HepG2 (cell line): Measurements from ENCODE around the gene GSTM4. TPM values are rescaled to one million over a fixed set of nuclear protein-coding genes. Genes with fewer than 3 reads are reported as not detected.

Experiments used
- ATAC-seq: fragments of 200-7000 bp; cut with Tn5 transposase; 3 replicates; pipeline ENCODE4 v1.9.1; 2020; ENCODE audit warnings: mild to moderate bottlenecking, moderate library complexity
- BruUV-seq: library from RNA; stranded (reverse); fragments of 400-500 nt; replicated peaks from 2 replicates; lab custom pipeline; 2021; lab: Mats Ljungman, UMichigan
- CTCF ChIA-PET: fragments of 300-600 bp; formaldehyde crosslinking; extraction: SDS; loops from one replicate; lab custom pipeline; 2021; ENCODE audit warnings: low total read pairs, inconsistent platforms, low intra/inter-chr PET ratio; lab: Yijun Ruan, JAX
- POLR2A ChIA-PET: fragments of 350-600 bp; sonication (Branson Sonifier 250); formaldehyde crosslinking; loops from one replicate; lab custom pipeline; 2020; ENCODE audit warnings: antibody characterized with exemption, inconsistent platforms; lab: Yijun Ruan, JAX
- DNase-seq: peaks from one replicate; pipeline ENCODE4 v3.0.0-alpha.2; 2015; ENCODE audit warnings: low spot score
- FAIRE-seq: peaks from 3 replicates; lab custom pipeline; 2011; peaks lifted over from hg19 to GRCh38; lab: Jason Lieb, UNC
- H2AFZ ChIP-seq: one replicate; pipeline ENCODE4 v1.6.1; 2011; ENCODE audit warnings: low read length, inconsistent platforms
- H3K27ac ChIP-seq: fragments of 300-600 bp; 3 replicates; pipeline ENCODE4 v1.8.0; 2011; ENCODE audit warnings: mixed run types, mild to moderate bottlenecking, mixed read lengths, low read length, inconsistent platforms; ENCODE audit not compliant: insufficient read depth; ENCODE audit errors: extremely low read length
- H3K27me3 ChIP-seq, 2 experiments: fragments of 200-600 bp in 1 of 2; 2 replicates in 1 of 2; 3 replicates in 1 of 2; pipeline versions ENCODE4 v1.6.0 to v1.8.0; 2011; ENCODE audit warnings: low read length in 2 of 2, mild to moderate bottlenecking in 2 of 2, moderate library complexity in 2 of 2, inconsistent platforms in 1 of 2; ENCODE audit not compliant: insufficient read depth in 2 of 2, control insufficient read depth in 1 of 2
- H3K36me3 ChIP-seq, 2 experiments: fragments of 200-600 bp in 1 of 2; replicated peaks in 1 of 2; 2 replicates in 1 of 2; 3 replicates in 1 of 2; pipeline versions ENCODE4 v1.5.1 to v1.8.0; 2011; ENCODE audit warnings: low read length in 2 of 2, inconsistent platforms in 1 of 2; ENCODE audit not compliant: insufficient read depth in 2 of 2, control insufficient read depth in 1 of 2
- H3K4me1 ChIP-seq: 2 replicates; pipeline ENCODE4 v1.5.1; 2012; ENCODE audit warnings: low read length, inconsistent platforms; ENCODE audit not compliant: insufficient read depth
- H3K4me2 ChIP-seq: 2 replicates; pipeline ENCODE4 v1.6.0; 2011; ENCODE audit warnings: low read depth, low read length, inconsistent platforms
- H3K4me3 ChIP-seq, 3 experiments: fragments of 200-600 bp in 1 of 3; sonication (generic), shearing (Covaris generic) in 1 of 3; replicated peaks in 1 of 3; 2 replicates each; pipeline ENCODE4 v1.5.1; 2011 to 2016; ENCODE audit warnings: low read length in 3 of 3, inconsistent platforms in 2 of 3, low read depth in 2 of 3, mild to moderate bottlenecking in 2 of 3, control low read depth in 1 of 3, mixed read lengths in 1 of 3; ENCODE audit not compliant: insufficient read depth in 1 of 3
- H3K79me2 ChIP-seq: one replicate; pipeline ENCODE4 v1.6.1; 2011; ENCODE audit warnings: low read length, inconsistent platforms; ENCODE audit not compliant: insufficient read depth
- H3K9ac ChIP-seq: 2 replicates; pipeline ENCODE4 v1.6.0; 2011; ENCODE audit warnings: mild to moderate bottlenecking, low read depth, low read length, inconsistent platforms; ENCODE audit not compliant: insufficient read depth
- H3K9me3 ChIP-seq: 2 replicates; pipeline ENCODE4 v1.5.1; 2012; ENCODE audit warnings: mild to moderate bottlenecking, low read length
- H4K20me1 ChIP-seq: 2 replicates; pipeline ENCODE4 v1.6.0; 2011; ENCODE audit warnings: inconsistent platforms, mild to moderate bottlenecking, low read length, moderate library complexity; ENCODE audit not compliant: insufficient read depth
- ARNT ChIP-seq: fragments of 450-650 bp; IDR thresholded peaks from 2 replicates; pipeline ENCODE4 v1.6.1; 2017
- HCFC1 ChIP-seq: fragments of 150-350 bp; IDR thresholded peaks from 2 replicates; pipeline ENCODE4 v1.6.1; 2014; ENCODE audit warnings: low read depth, low read length
- KLF16 ChIP-seq, 2 experiments: sonication (generic) in 1 of 2; formaldehyde crosslinking in 1 of 2; IDR thresholded peaks; 2 replicates each; pipeline versions ENCODE4 v1.6.1 to v1.8.0; 2016 to 2023; ENCODE audit warnings: missing genetic modification reagents in 2 of 2, missing compliant biosample characterization in 1 of 2
- MEF2D ChIP-seq: sonication (generic); formaldehyde crosslinking; IDR thresholded peaks from 2 replicates; pipeline ENCODE4 v1.5.1; 2020; ENCODE audit warnings: mild to moderate bottlenecking, missing genetic modification reagents
- NCOA2 ChIP-seq: sonication (generic); formaldehyde crosslinking; IDR thresholded peaks from 2 replicates; pipeline ENCODE4 v1.8.0; 2022; ENCODE audit warnings: inconsistent platforms
- PBX2 ChIP-seq: IDR thresholded peaks from 2 replicates; pipeline ENCODE4 v1.6.1; 2016; ENCODE audit warnings: control low read depth
- RBFOX2 ChIP-seq: fragments of 200-400 bp; formaldehyde crosslinking; IDR thresholded peaks from 2 replicates; pipeline ENCODE4 v1.6.1; 2017; ENCODE audit warnings: low read depth, mild to moderate bottlenecking, low read length
- RFX1 ChIP-seq: fragments of 450-650 bp; IDR thresholded peaks from 2 replicates; pipeline ENCODE4 v1.6.1; 2017
- SRF ChIP-seq: IDR thresholded peaks from 2 replicates; pipeline ENCODE4 v1.6.1; 2011; ENCODE audit warnings: mild to moderate bottlenecking, low read depth, low read length, moderate library complexity
- TCF12 ChIP-seq, 2 experiments: fragments of 450-650 bp in 1 of 2; sonication (generic) in 1 of 2; formaldehyde crosslinking in 1 of 2; IDR thresholded peaks; 2 replicates each; pipeline versions ENCODE4 v1.6.1 to v1.8.0; 2017 to 2022; ENCODE audit warnings: antibody characterized with exemption in 1 of 2, mild to moderate bottlenecking in 1 of 2, missing genetic modification reagents in 1 of 2, moderate library complexity in 1 of 2
- TEAD3 ChIP-seq: optimal IDR thresholded peaks from 2 replicates; pipeline ENCODE3; 2016; ENCODE audit warnings: borderline replicate concordance
- THRA ChIP-seq: sonication (generic); formaldehyde crosslinking; IDR thresholded peaks from 2 replicates; pipeline ENCODE4 v1.4.0; 2020; ENCODE audit warnings: missing genetic modification reagents, borderline replicate concordance
- ZNF18 ChIP-seq: sonication (generic); formaldehyde crosslinking; IDR thresholded peaks from 2 replicates; pipeline ENCODE4 v1.8.0; 2022; ENCODE audit warnings: mild to moderate bottlenecking, missing genetic modification reagents; ENCODE audit not compliant: insufficient replicate concordance
- ZNF333 ChIP-seq: sonication (generic); formaldehyde crosslinking; IDR thresholded peaks from 2 replicates; pipeline ENCODE4 v1.4.0; 2020; ENCODE audit warnings: mild to moderate bottlenecking, missing genetic modification reagents, borderline replicate concordance
- ZNF674 ChIP-seq: sonication (generic); formaldehyde crosslinking; IDR thresholded peaks from 2 replicates; pipeline ENCODE4 v1.5.0; 2020; ENCODE audit warnings: low read depth, mild to moderate bottlenecking, missing genetic modification reagents
- ZNF709 ChIP-seq: sonication (generic); formaldehyde crosslinking; IDR thresholded peaks from 2 replicates; pipeline ENCODE4 v1.5.0; 2020; ENCODE audit warnings: mild to moderate bottlenecking, missing genetic modification reagents
- ZNF770 ChIP-seq: sonication (generic); formaldehyde crosslinking; IDR thresholded peaks from 2 replicates; pipeline ENCODE4 v1.5.0; 2020; ENCODE audit warnings: mild to moderate bottlenecking, missing genetic modification reagents
- ZSCAN29 ChIP-seq: sonication (generic); formaldehyde crosslinking; conservative IDR thresholded peaks from 2 replicates; pipeline ENCODE4 v1.4.0; 2020; ENCODE audit warnings: mild to moderate bottlenecking, missing genetic modification reagents
- WGBS: methylation state at CpG from one replicate; pipeline ENCODE4 v1.1.6; 2017; ENCODE audit warnings: low lambda C conversion rate; 5-methylcytosine and 5-hydroxymethylcytosine counted together
- in situ Hi-C: cut with HindIII; loops from 2 replicates; pipeline ENCODE4 v1.10.0; 2017; ENCODE audit warnings: low pct_unique_long_range_greater_than_20kb; ENCODE audit not compliant: extremely low pct_ligation_motif_present
- intact Hi-C: fragments of 100-400 bp; cut with micrococcal nuclease; formaldehyde crosslinking; loops from one replicate; pipeline ENCODE4 v1.10.0; 2022; ENCODE audit not compliant: unreplicated experiment
- polyA plus RNA-seq, 8 experiments: library from polyadenylated mRNA; depleted of rRNA in 3 of 8; stranded (reverse) in 7 of 8; unstranded in 1 of 8; fragments of >200 nt; fragmentation: Illumina TruSeq in 4 of 8; extraction: Trizol in 4 of 8; gene quantifications; 2 replicates each; pipeline versions ENCODE4 v1.2.1 to v1.2.3, GENCODE V29; 2011 to 2016; ENCODE audit warnings: low read depth in 4 of 8, missing spikeins in 1 of 8, mixed read lengths in 1 of 8; ENCODE audit not compliant: insufficient read depth in 1 of 8
- total RNA-seq, 5 experiments: library from RNA; depleted of rRNA; stranded (reverse); fragments of >200 nt; fragmentation: Illumina TruSeq; extraction: Trizol; gene quantifications; 2 replicates each; pipeline ENCODE4 v1.2.3, GENCODE V29; 2016; ENCODE audit warnings: low read depth in 1 of 5

Gene GSTM4
- total and polyA plus RNA-seq, 2 of the 13 experiments (the other 11 are each of a cell fraction or from before 2014, with no cell fraction given) = 25.3 to 40.8 TPM

GRCh38 chr1:109705411-109705810 lies 49.5 kb downstream of the GSTM4 start:
- intact Hi-C loops = loop anchor here (2.0 kb wide), 1 partner anchor 63 kb away; no protein-coding TSS in a partner anchor
- no peak overlapping the region for H3K4me2 ChIP-seq
- FAIRE-seq (no peak), DNase-seq (no peak)
- no peaks in the 10 kb centered on the region for H4K20me1 ChIP-seq
- no peak overlapping the region for H3K4me3 ChIP-seq
- POLR2A ChIA-PET = no interaction called here
- no peaks in the 10 kb centered on the region for H3K4me1 ChIP-seq
- BruUV-seq = no TSS peak
- H3K27ac ChIP-seq = no peak overlapping the region
- H3K79me2 ChIP-seq = no peaks in the 10 kb centered on the region
- in situ Hi-C loops = loop anchor here (5.0 kb wide), 1 partner anchor 63 kb away; no protein-coding TSS in a partner anchor
- no peaks in the 10 kb centered on the region for H3K9me3 ChIP-seq
- no peak for TF ChIP-seq HCFC1
- no peak for TF ChIP-seq THRA (CRISPR knock-in tag)
- TF ChIP-seq TEAD3 (CRISPR knock-in tag) = no peak
- no peak for TF ChIP-seq NCOA2 (CRISPR knock-in tag)
- no peak for TF ChIP-seq ZNF18 (CRISPR knock-in tag)
- TF ChIP-seq ZNF770 (CRISPR knock-in tag) = no peak
- no peak for TF ChIP-seq ZNF674 (CRISPR knock-in tag)
- no peak for TF ChIP-seq SRF
- no peak for TF ChIP-seq PBX2
- TF ChIP-seq TCF12 (IDR thresholded peaks at IDR 0.05) = no peak
- TF ChIP-seq TCF12 (CRISPR knock-in tag; IDR thresholded peaks at IDR 0.05) = no peak
- TF ChIP-seq RBFOX2 = no peak
- TF ChIP-seq ZSCAN29 (CRISPR knock-in tag) = no peak
- no peak for TF ChIP-seq KLF16 (CRISPR knock-in tag; IDR thresholded peaks at IDR 0.05)
- no peak for TF ChIP-seq ZNF709
- TF ChIP-seq MEF2D (CRISPR knock-in tag) = no peak
- no peak for TF ChIP-seq ZNF333 (CRISPR knock-in tag)
- TF ChIP-seq RFX1 = no peak
- no peak for TF ChIP-seq ARNT
- TF ChIP-seq, all 625 proteins: peak for 0
- WGBS = 36% methylated on average over 3 of the region's 4 CpGs
- Histone ChIP-seq H3K36me3 (no peaks in the 10 kb centered on the region), H3K9ac (no peak overlapping the region), H2AFZ (no peak overlapping the region), H3K27me3 (peaks cover 2 to 13% of the 10 kb centered on the region in 2 experiments; a peak in 2 of 5 replicates)
- no peak for ATAC-seq
- CTCF ChIA-PET = no interaction called here
